GM19372 (cell line): ENCODE measurements around the gene ELP4.

Source experiments
- ATAC-seq: cut with Tn5 transposase; IDR thresholded peaks from one replicate; pipeline ENCODE4 v1.9.1; 2021; ENCODE audit warnings: mild to moderate bottlenecking, low read depth, moderate library complexity; ENCODE audit not compliant: unreplicated experiment

ELP4 gene

GRCh38 chr11:31797190-31798056 is 287.9 kb downstream of the ELP4 start:
- ATAC-seq = no peak

- no peak for ATAC-seq
These were observed 288.5 kb downstream of the ELP4 start for GRCh38 chr11:31798057-31798553.

- no peak for ATAC-seq
These were observed 289.2 kb downstream of the ELP4 start for GRCh38 chr11:31798554-31799434.

GRCh38 chr11:31799435-31800397 is 290.1 kb downstream of the ELP4 start:
- no peak for ATAC-seq

GRCh38 chr11:31800398-31801265 is 291.1 kb downstream of the ELP4 start:
- ATAC-seq = no peak

GRCh38 chr11:31801298-31801702 is 291.7 kb downstream of the ELP4 start:
- no peak for ATAC-seq

GRCh38 chr11:31802000-31802551 is 292.5 kb downstream of the ELP4 start:
- ATAC-seq = no peak

- no peak for ATAC-seq
These were observed 293.0 kb downstream of the ELP4 start for GRCh38 chr11:31802609-31802989.

- ATAC-seq = no peak
These were observed 293.6 kb downstream of the ELP4 start for GRCh38 chr11:31802990-31803812.

- ATAC-seq = no peak
These were observed 294.3 kb downstream of the ELP4 start for GRCh38 chr11:31803813-31804311.

GRCh38 chr11:31804312-31805036 is 294.9 kb downstream of the ELP4 start:
- no peak for ATAC-seq

GRCh38 chr11:31805037-31805628 is 295.6 kb downstream of the ELP4 start:
- no peak for ATAC-seq

- no peak for ATAC-seq
These were observed 296.1 kb downstream of the ELP4 start for GRCh38 chr11:31805629-31806185.

- no peak for ATAC-seq
These were observed 296.8 kb downstream of the ELP4 start for GRCh38 chr11:31806186-31806927.

GRCh38 chr11:31806928-31807798 is 297.6 kb downstream of the ELP4 start:
- ATAC-seq = no peak
